Measurements from ENCODE around the gene GNB1L. TPM values are rescaled to one million over a fixed set of nuclear protein-coding genes. Genes with fewer than 3 reads are reported as not detected.

The GNB1L gene
- total and polyA plus RNA-seq, 4 donors, result 4.5 to 9.3 (median 6.7) TPM

DNA sequence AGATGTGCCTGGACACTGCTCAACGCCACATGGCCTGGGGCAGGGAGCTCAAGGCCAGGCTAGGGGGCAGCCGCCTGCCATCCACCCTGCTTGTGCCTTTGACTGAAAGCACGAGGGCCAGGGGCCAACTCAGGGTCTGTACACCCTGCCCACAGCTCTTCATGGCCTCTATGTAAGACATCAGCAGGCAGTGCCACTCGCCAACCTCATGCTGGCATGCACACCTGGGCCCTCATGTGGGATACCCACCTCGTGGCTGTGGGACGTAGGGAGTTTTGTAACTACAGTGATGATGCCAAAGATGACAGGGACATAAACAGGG lies 68.4 kb downstream of the GNB1L start:
- H3K9ac ChIP-seq (ENCODE audit: insufficient read depth in 1 of 2, low read length in 2 of 2), result no peak overlapping the region
- no peak for ATAC-seq (ENCODE audit: insufficient read depth, low FRiP score)
- H3K4me3 ChIP-seq, result no peak overlapping the region
- 86 to 92% methylated on average over 6 of the region's 6 CpGs for WGBS, 2 donors
- no peak for DNase-seq
- TF ChIP-seq, protein P1, sequence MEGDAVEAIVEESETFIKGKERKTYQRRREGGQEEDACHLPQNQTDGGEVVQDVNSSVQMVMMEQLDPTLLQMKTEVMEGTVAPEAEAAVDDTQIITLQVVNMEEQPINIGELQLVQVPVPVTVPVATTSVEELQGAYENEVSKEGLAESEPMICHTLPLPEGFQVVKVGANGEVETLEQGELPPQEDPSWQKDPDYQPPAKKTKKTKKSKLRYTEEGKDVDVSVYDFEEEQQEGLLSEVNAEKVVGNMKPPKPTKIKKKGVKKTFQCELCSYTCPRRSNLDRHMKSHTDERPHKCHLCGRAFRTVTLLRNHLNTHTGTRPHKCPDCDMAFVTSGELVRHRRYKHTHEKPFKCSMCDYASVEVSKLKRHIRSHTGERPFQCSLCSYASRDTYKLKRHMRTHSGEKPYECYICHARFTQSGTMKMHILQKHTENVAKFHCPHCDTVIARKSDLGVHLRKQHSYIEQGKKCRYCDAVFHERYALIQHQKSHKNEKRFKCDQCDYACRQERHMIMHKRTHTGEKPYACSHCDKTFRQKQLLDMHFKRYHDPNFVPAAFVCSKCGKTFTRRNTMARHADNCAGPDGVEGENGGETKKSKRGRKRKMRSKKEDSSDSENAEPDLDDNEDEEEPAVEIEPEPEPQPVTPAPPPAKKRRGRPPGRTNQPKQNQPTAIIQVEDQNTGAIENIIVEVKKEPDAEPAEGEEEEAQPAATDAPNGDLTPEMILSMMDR (IDR thresholded peaks at IDR 0.05; ENCODE audit: control extremely low read depth, extremely low read depth), result no peak
- peaks cover 0 to 7% (median 0%) of the 10 kb centered on the region in 4 donors for H3K9me3 ChIP-seq (ENCODE audit: control insufficient read depth in 4 of 4, insufficient read depth in 3 of 4, low read length in 3 of 4)
- H3K4me1 ChIP-seq (ENCODE audit: control insufficient read depth in 5 of 5, insufficient read depth in 5 of 5, low read length in 5 of 5), result no peaks in the 10 kb centered on the region
- no peak overlapping the region for H3K27ac ChIP-seq (ENCODE audit: low read depth in 1 of 2, low read length in 1 of 2)
- H3K27me3 ChIP-seq (ENCODE audit: control insufficient read depth in 3 of 3, insufficient read depth in 3 of 3, low read length in 2 of 3), result no peaks in the 10 kb centered on the region
- H3K36me3 ChIP-seq (ENCODE audit: control insufficient read depth in 4 of 4, insufficient read depth in 4 of 4, low read length in 4 of 4), result peaks cover 0 to 4% (median 0%) of the 10 kb centered on the region in 4 donors

DNA sequence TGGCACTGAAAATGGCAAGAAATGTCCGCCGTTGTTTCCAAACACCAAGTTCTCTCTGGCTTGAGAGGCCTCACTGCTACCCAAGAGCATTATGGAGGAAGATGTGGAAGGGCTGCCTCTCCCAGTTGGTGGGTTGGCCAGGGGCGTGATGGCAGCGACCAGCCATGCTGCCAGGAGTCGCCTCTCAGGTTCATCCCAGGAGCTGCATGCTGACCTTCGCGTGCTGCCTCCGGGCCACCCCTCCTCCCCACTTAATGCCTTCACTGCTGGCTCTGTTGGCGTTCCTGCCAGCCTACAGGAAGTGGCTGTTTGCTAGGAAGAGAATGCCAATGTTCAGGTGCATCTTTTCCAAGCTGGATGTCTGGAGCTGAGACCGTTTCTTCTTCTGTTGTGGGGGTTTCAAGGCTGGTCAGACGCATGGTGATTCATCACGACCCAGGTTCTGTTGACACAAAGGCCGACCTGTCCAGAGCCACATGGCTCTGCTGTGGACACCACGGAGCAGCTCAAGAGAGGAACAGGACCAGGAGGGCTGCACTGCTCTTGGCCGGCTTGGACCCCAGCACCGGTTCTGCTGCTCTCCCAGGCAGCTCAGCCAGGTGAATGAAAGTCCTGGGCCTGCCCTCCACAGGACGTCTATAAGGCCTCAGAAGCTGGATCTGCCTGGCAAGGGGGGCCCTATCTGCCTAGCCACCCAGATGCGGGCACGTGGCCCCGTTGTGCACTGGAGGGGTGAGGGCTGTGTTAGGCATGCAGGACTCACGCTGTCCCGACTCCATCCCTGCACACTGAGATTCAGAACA lies 69.0 kb downstream of the GNB1L start:
- no peaks in the 10 kb centered on the region for H3K27me3 ChIP-seq (ENCODE audit: control insufficient read depth in 3 of 3, insufficient read depth in 3 of 3, low read length in 2 of 3)
- no peak overlapping the region for H3K27ac ChIP-seq (ENCODE audit: low read depth in 1 of 2, low read length in 1 of 2)
- TF ChIP-seq, protein P1 (IDR thresholded peaks at IDR 0.05; ENCODE audit: control extremely low read depth, extremely low read depth), result no peak
- no peak overlapping the region for H3K9ac ChIP-seq (ENCODE audit: insufficient read depth in 1 of 2, low read length in 2 of 2)
- no peak for DNase-seq
- ATAC-seq (ENCODE audit: insufficient read depth, low FRiP score), result no peak
- no peaks in the 10 kb centered on the region for H3K4me1 ChIP-seq (ENCODE audit: control insufficient read depth in 5 of 5, insufficient read depth in 5 of 5, low read length in 5 of 5)
- H3K4me3 ChIP-seq, result no peak overlapping the region
- 89 to 92% methylated on average over 22 of the region's 22 CpGs for WGBS, 2 donors
- H3K36me3 ChIP-seq (ENCODE audit: control insufficient read depth in 4 of 4, insufficient read depth in 4 of 4, low read length in 4 of 4), result peaks cover 0 to 4% (median 0%) of the 10 kb centered on the region in 4 donors
- H3K9me3 ChIP-seq (ENCODE audit: control insufficient read depth in 4 of 4, insufficient read depth in 3 of 4, low read length in 3 of 4), result peaks cover 0 to 7% (median 0%) of the 10 kb centered on the region in 4 donors

DNA sequence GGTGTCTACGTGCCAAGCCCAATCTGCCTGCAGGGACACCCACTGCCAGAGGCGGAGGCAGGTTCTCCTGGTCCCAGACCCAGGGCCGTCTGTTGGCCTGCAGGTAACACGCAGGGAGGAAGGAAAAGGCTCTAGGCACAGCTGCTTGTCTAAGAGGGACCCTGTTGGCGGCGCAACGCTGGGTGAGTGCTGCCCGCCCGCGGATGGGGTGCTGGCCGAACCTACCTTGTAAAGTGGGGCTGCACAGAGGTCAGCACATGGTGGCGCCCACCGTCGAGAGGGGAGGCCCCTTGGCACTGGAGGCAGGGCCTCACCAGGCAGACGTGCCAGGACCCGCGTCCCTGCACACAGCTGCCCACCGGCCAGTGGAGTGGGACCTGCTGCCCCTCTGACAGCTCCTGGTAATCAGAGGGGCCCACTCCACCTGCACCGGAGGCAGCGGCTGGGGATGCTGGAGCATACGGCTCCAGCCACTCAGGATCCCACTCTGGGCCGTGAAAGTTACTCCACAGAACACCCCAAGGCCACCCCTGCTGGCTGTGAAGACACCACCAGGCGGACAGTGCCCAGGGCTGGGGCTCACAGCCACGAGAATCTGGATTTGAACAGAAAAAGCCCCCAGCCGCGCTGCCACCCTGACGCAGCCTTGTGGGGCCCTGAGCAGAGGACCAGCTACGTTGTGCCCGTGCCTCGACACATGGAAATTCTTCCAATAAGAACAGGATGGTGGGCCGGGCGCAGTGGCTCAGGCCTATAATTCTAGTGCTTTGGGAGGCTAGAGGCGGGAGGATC lies 70.1 kb downstream of the GNB1L start:
- DNase-seq (no peak), ATAC-seq (ENCODE audit: insufficient read depth, low FRiP score) (no peak)
- Histone ChIP-seq H3K9me3 (ENCODE audit: control insufficient read depth in 4 of 4, insufficient read depth in 3 of 4, low read length in 3 of 4) (peaks cover 0 to 7% (median 0%) of the 10 kb centered on the region in 4 donors), H3K9ac (ENCODE audit: insufficient read depth in 1 of 2, low read length in 2 of 2) (no peak overlapping the region), H3K4me1 (ENCODE audit: control insufficient read depth in 5 of 5, insufficient read depth in 5 of 5, low read length in 5 of 5) (no peaks in the 10 kb centered on the region), H3K27me3 (ENCODE audit: control insufficient read depth in 3 of 3, insufficient read depth in 3 of 3, low read length in 2 of 3) (peaks cover 0 to 4% (median 0%) of the 10 kb centered on the region in 3 donors), H3K27ac (ENCODE audit: low read depth in 1 of 2, low read length in 1 of 2) (no peak overlapping the region), H3K36me3 (ENCODE audit: control insufficient read depth in 4 of 4, insufficient read depth in 4 of 4, low read length in 4 of 4) (peaks cover 0 to 4% (median 0%) of the 10 kb centered on the region in 4 donors), H3K4me3 (no peak overlapping the region)
- TF ChIP-seq, protein P1 (IDR thresholded peaks at IDR 0.05; ENCODE audit: control extremely low read depth, extremely low read depth), result no peak
- 90 to 94% methylated on average over 33 of the region's 33 CpGs for WGBS, 2 donors
